Kidney (tissue), 14 donors: ENCODE results near the gene NFYC. TPM values are rescaled to one million over a fixed set of nuclear protein-coding genes. Genes with fewer than 3 reads are reported as not detected.

Source experiments
- DNase-seq, 5 donors: peaks; one replicate each; pipeline ENCODE4 v3.0.0-alpha.2; 2013 to 2020
- FAIRE-seq: peaks from 2 replicates; lab custom pipeline; 2012; peaks lifted over from hg19 to GRCh38; lab: Jason Lieb, UNC
- H3K27ac ChIP-seq, 2 donors: one replicate each; pipeline ENCODE4 v1.7.0; 2013; ENCODE audit warnings: low read depth in 2 of 2, low read length in 2 of 2, inconsistent platforms in 1 of 2
- H3K27me3 ChIP-seq: one replicate; pipeline ENCODE4 v1.7.1; 2013; ENCODE audit warnings: low read length, inconsistent platforms; ENCODE audit not compliant: control insufficient read depth, insufficient read depth
- H3K36me3 ChIP-seq, 3 donors: one replicate each; pipeline versions ENCODE4 v1.7.0 to v1.7.1; 2013; ENCODE audit warnings: low read length in 3 of 3, control low read depth in 1 of 3, inconsistent platforms in 1 of 3; ENCODE audit not compliant: insufficient read depth in 3 of 3, control insufficient read depth in 2 of 3
- H3K4me1 ChIP-seq, 3 donors: one replicate each; pipeline versions ENCODE4 v1.7.0 to v1.7.1; 2013; ENCODE audit warnings: low read length in 3 of 3, inconsistent platforms in 1 of 3, low read depth in 1 of 3; ENCODE audit not compliant: control insufficient read depth in 2 of 3, insufficient read depth in 2 of 3
- H3K4me3 ChIP-seq, 3 donors: one replicate each; pipeline versions ENCODE4 v1.7.0 to v1.8.1; 2013; ENCODE audit warnings: low read length in 3 of 3, control low read depth in 1 of 3, inconsistent platforms in 1 of 3
- H3K9ac ChIP-seq, 3 donors: one replicate each; pipeline versions ENCODE4 v1.7.0 to v1.7.1; 2013; ENCODE audit warnings: low read length in 3 of 3, control low read depth in 1 of 3, inconsistent platforms in 1 of 3
- H3K9me3 ChIP-seq, 3 donors: one replicate each; pipeline versions ENCODE4 v1.7.0 to v1.7.1; 2013; ENCODE audit warnings: low read length in 3 of 3, control low read depth in 1 of 3, inconsistent platforms in 1 of 3; ENCODE audit not compliant: control insufficient read depth in 2 of 3, insufficient read depth in 1 of 3
- intact Hi-C: fragments of 100-400 bp; cut with DNase I; formaldehyde crosslinking; loops from one replicate; pipeline ENCODE4 v1.11.1; 2022
- polyA plus RNA-seq: library from polyadenylated mRNA; stranded (reverse); fragments of 350-450 nt; fragmentation: Illumina TruSeq; extraction: RNeasy Lipid Tissue Mini Kit (QIAGEN cat#74804); gene quantifications from one replicate; pipeline ENCODE4 v1.2.3, GENCODE V29; 2014; ENCODE audit warnings: low read depth, low replicate concordance; ENCODE audit not compliant: insufficient read depth
- total RNA-seq: library from RNA; stranded (reverse); fragmentation: NEBNext Ultra II Directional; extraction: Animal tissue kit (Norgen Biotek cat#: 25700); gene quantifications from one replicate; pipeline ENCODE4 v1.2.1, GENCODE V29; 2021
- TF ChIP-seq, protein P1 (sequence below): IDR thresholded peaks from 3 replicates; pipeline ENCODE4 v1.5.1; 2012; ENCODE audit warnings: mild to moderate bottlenecking, moderate library complexity, borderline replicate concordance; ENCODE audit not compliant: insufficient read depth; ENCODE audit errors: extremely low read depth
- donor health status: control.
- donor health status: control.
- donor health status: control.
- donor health status: control.
- donor health status: control.
- donor health status: DM: yes; HTN: yes; CAD: no.
- donor health status: Normal renal cell carcinoma (clear cell type).

NFYC gene
- total and polyA plus RNA-seq, 2 donors from 2014 or later: 52.1 to 69.3 TPM

DNA sequence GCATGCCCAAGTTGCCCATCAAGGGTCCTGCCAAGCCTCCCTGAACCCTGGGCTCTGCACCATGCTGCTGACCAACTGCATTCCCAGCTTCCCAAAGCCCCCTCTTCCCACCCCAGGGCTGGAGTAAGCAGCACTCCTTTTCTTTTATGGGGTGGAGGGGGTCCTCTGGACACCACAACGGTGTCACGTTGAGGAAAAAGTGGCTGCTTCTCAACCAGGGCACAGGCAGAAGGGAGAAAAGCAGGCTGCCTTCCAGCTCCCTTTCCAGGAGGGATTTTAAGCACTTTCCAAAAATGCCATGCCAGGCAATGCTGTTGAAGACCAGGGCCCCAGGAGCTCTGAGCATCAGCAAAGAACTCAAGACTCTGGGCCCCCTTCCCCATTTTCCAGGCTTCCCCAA is 26.7 kb upstream of the NFYC start:
- no peak for FAIRE-seq
- no peak overlapping the region for H3K9ac ChIP-seq
- no peaks in the 10 kb centered on the region for H3K36me3 ChIP-seq
- intact Hi-C loops: no loop called here
- DNase-seq: no peak
- peak overlapping the region in 1 of 3 donors; percentile 14 for H3K4me3 ChIP-seq
- peaks cover 0 to 9% (median 0%) of the 10 kb centered on the region in 3 donors for H3K4me1 ChIP-seq
- TF ChIP-seq, protein P1, sequence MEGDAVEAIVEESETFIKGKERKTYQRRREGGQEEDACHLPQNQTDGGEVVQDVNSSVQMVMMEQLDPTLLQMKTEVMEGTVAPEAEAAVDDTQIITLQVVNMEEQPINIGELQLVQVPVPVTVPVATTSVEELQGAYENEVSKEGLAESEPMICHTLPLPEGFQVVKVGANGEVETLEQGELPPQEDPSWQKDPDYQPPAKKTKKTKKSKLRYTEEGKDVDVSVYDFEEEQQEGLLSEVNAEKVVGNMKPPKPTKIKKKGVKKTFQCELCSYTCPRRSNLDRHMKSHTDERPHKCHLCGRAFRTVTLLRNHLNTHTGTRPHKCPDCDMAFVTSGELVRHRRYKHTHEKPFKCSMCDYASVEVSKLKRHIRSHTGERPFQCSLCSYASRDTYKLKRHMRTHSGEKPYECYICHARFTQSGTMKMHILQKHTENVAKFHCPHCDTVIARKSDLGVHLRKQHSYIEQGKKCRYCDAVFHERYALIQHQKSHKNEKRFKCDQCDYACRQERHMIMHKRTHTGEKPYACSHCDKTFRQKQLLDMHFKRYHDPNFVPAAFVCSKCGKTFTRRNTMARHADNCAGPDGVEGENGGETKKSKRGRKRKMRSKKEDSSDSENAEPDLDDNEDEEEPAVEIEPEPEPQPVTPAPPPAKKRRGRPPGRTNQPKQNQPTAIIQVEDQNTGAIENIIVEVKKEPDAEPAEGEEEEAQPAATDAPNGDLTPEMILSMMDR: no peak
- H3K9me3 ChIP-seq: no peaks in the 10 kb centered on the region
- H3K27ac ChIP-seq: no peak overlapping the region
- H3K27me3 ChIP-seq: no peaks in the 10 kb centered on the region

DNA sequence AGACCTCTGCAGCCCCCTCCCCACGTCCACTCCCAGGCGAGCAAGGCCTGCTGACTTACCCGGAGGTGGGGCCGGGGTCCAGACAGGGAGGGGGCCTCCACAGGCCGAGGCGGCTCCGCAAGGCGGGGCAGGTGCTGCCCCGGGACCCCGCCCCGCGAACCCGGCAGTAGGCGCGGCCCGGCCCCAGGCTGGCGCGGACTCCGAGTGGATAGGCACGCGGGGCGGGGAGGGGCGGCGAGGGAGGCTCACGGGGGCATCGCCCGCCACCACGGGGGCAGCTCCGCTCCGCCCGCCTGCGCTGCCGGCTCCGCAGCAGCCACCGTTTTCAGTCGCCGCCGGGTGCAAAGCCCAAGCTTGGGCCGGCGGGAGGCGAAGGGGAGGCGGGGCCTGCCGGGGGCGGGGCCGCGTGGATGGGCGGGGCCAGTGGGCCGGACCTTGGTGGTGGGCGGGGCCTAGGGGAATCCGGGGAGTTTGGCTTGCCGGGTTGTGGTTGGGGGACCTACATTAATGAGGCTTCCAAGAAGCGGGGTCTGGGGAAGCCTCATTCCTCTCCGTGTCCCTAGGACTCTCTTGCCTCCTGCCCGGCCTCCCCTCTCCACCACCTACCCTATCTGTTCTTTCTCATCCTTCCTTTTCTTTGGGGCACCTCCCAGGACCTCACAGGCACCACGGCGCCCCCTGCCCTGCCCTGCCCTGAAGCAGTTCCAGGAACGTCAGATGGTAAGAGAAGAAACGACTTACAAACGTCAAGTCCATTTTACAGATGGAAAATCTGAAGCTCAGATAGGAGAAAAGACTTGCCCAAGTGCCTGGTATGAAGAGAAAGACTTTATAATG is 26.0 kb upstream of the NFYC start, which contains the start of gene RIMS3:
Gene RIMS3, minus strand, starts transcription at position 348 of the 837 bp plus-strand sequence. CDS start 23,757 bp downstream, outside the sequence.
- DNase-seq (peak; percentile 76 to 93 (median 88)), FAIRE-seq (no peak)
- intact Hi-C loops: no loop called here
- TF ChIP-seq, protein P1: no peak
- no peaks in the 10 kb centered on the region for H3K36me3 ChIP-seq
- no peaks in the 10 kb centered on the region for H3K27me3 ChIP-seq
- H3K27ac ChIP-seq: no peak within 1 kb of the TSS
- H3K4me1 ChIP-seq: peaks cover 0 to 9% (median 0%) of the 10 kb centered on the region in 3 donors
- no peaks in the 10 kb centered on the region for H3K9me3 ChIP-seq
- H3K4me3 ChIP-seq: peak within 1 kb of the TSS; percentile 41 to 61 (median 44)
- no peak within 1 kb of the TSS for H3K9ac ChIP-seq

DNA sequence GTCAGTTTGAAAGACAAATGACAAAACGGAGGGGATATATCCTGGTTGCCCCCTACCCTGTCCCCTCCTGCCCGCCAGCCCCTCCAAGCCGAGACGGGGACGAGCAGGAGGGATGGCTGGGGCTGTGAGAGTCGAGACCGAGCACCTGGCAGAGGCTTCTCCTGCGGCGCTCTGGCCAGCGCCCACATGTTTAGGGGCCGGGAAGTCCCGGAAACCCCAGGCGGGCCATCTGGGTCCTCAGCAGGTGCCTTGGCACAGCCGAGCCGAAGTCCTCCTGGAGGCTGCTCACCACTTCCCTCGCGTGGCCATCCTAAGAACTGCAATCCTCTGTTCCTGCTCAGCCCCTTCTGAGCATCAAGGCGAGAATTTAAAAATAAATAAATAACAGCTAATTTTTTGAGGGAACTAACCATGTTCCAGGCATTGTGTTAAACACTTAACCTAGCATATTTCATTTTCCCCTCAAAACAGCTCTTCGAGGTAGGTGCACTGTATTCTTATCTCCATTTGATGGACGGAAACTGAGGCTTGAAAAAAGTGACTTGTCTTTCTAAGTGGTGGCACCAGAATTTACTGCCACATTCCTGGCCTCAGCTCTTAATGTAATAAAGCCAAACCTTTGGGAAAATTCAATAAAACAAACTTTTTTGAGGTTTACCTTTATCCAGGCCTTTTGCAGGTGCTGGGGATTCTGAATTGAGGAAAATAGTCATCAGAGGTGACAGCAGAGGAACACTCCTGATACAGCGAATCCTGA is 22.6 kb upstream of the NFYC start:
- Histone ChIP-seq H3K36me3 (no peaks in the 10 kb centered on the region), H3K9ac (no peak overlapping the region), H3K9me3 (no peaks in the 10 kb centered on the region), H3K4me1 (peaks cover 0 to 9% (median 0%) of the 10 kb centered on the region in 3 donors), H3K4me3 (no peak overlapping the region), H3K27ac (no peak overlapping the region), H3K27me3 (no peaks in the 10 kb centered on the region)
- DNase-seq (peak; percentile 73 to 91 (median 78)), FAIRE-seq (no peak)
- intact Hi-C loops: no loop called here
- TF ChIP-seq, protein P1: peak; percentile 90
